Measurements from ENCODE around the gene RMND1. TPM values are rescaled to one million over a fixed set of nuclear protein-coding genes. Genes with fewer than 3 reads are reported as not detected.

The RMND1 gene
- total and polyA plus RNA-seq, 9 of the 15 experiments (the other 6 are each of a cell fraction or from before 2014, with no cell fraction given) = 26.9 to 47.8 (median 36.2) TPM

- TF ChIP-seq ELK1 (CRISPR knock-in tag; IDR thresholded peaks at IDR 0.05) = no peak
- no peak for TF ChIP-seq CUX1 (CRISPR knock-in tag; IDR thresholded peaks at IDR 0.05)
- TF ChIP-seq NRF1 (conservative IDR thresholded peaks at IDR 0.05 in 1 of 2, IDR thresholded peaks at IDR 0.05 in 1 of 2) = peak; percentile 98
- TF ChIP-seq MAFG (tag; conservative IDR thresholded peaks at IDR 0.05) = no peak
- TF ChIP-seq UBTF (IDR thresholded peaks at IDR 0.05; ENCODE audit: borderline replicate concordance in 1 of 2, low read depth in 2 of 2, low read length in 2 of 2) = peak; percentile 73 to 78; a peak in 2 of 4 replicates
- peak; percentile 91 for TF ChIP-seq ARID4B (CRISPR knock-in tag; IDR thresholded peaks at IDR 0.05)
- peak; percentile 100 for TF ChIP-seq ELF1 (tag; IDR thresholded peaks at IDR 0.05)
- no peak for TF ChIP-seq ARHGAP35 (IDR thresholded peaks at IDR 0.05; ENCODE audit: partially characterized antibody)
- TF ChIP-seq TAF15 (IDR thresholded peaks at IDR 0.05; ENCODE audit: low read depth, low read length) = no peak
These were observed at the start of gene RMND1 (continued) for GRCh38 chr6:151451950-151452749.

Data from K562 (cell line).